ENCODE results near the gene DND1. TPM values are rescaled to one million over a fixed set of nuclear protein-coding genes. Genes with fewer than 3 reads are reported as not detected.
"Not testable (repeated sequence)": the region's sequence is repeated elsewhere in the genome, so short reads cannot be mapped to it uniquely, and the experiment has no call there.

The DND1 gene
- total and polyA plus RNA-seq, 2 donors, result 0.52 to 5.0 TPM

- Histone ChIP-seq H3K4me1 (ENCODE audit: control insufficient read depth in 2 of 2, insufficient read depth in 2 of 2, low read length in 2 of 2) (no peaks in the 10 kb centered on the region), H3K36me3 (ENCODE audit: control insufficient read depth in 2 of 2, insufficient read depth in 2 of 2, low read length in 1 of 2) (peaks cover 71 to 77% of the 10 kb centered on the region in 2 donors), H3K27ac (ENCODE audit: low read depth in 1 of 2, low read length in 1 of 2) (no peak overlapping the region), H3K9me3 (ENCODE audit: control insufficient read depth in 2 of 2, insufficient read depth in 1 of 2, low read length in 1 of 2) (no peaks in the 10 kb centered on the region), H3K4me3 (ENCODE audit: low read length in 2 of 2) (no peak overlapping the region), H3K27me3 (ENCODE audit: control insufficient read depth in 2 of 2, insufficient read depth in 1 of 2, low read length in 1 of 2) (no peaks in the 10 kb centered on the region)
- over 99% methylated on average over 4 of the region's 4 CpGs for WGBS
- no peak for DNase-seq (ENCODE audit: low read depth in 6 of 9, low spot score in 9 of 9)
Measured at GRCh38 chr5:140674629-140675028, 1.3 kb upstream of the DND1 start.

- H3K4me1 ChIP-seq (ENCODE audit: control insufficient read depth in 2 of 2, insufficient read depth in 2 of 2, low read length in 2 of 2), result no peaks in the 10 kb centered on the region
- peaks cover 71 to 77% of the 10 kb centered on the region in 2 donors for H3K36me3 ChIP-seq (ENCODE audit: control insufficient read depth in 2 of 2, insufficient read depth in 2 of 2, low read length in 1 of 2)
- no peaks in the 10 kb centered on the region for H3K9me3 ChIP-seq (ENCODE audit: control insufficient read depth in 2 of 2, insufficient read depth in 1 of 2, low read length in 1 of 2)
- no peak overlapping the region for H3K27ac ChIP-seq (ENCODE audit: low read depth in 1 of 2, low read length in 1 of 2)
- 98% methylated on average over 2 of the region's 2 CpGs for WGBS
- no peaks in the 10 kb centered on the region for H3K27me3 ChIP-seq (ENCODE audit: control insufficient read depth in 2 of 2, insufficient read depth in 1 of 2, low read length in 1 of 2)
- no peak for DNase-seq (ENCODE audit: low read depth in 6 of 9, low spot score in 9 of 9)
- no peak overlapping the region for H3K4me3 ChIP-seq (ENCODE audit: low read length in 2 of 2)
Measured at GRCh38 chr5:140674211-140674610, 835 bp upstream of the DND1 start.

- Histone ChIP-seq H3K36me3 (ENCODE audit: control insufficient read depth in 2 of 2, insufficient read depth in 2 of 2, low read length in 1 of 2) (peaks cover 79 to 84% of the 10 kb centered on the region in 2 donors), H3K27me3 (ENCODE audit: control insufficient read depth in 2 of 2, insufficient read depth in 1 of 2, low read length in 1 of 2) (no peaks in the 10 kb centered on the region), H3K27ac (ENCODE audit: low read depth in 1 of 2, low read length in 1 of 2) (no peak overlapping the region), H3K4me1 (ENCODE audit: control insufficient read depth in 2 of 2, insufficient read depth in 2 of 2, low read length in 2 of 2) (no peaks in the 10 kb centered on the region), H3K9me3 (ENCODE audit: control insufficient read depth in 2 of 2, insufficient read depth in 1 of 2, low read length in 1 of 2) (no peaks in the 10 kb centered on the region), H3K4me3 (ENCODE audit: low read length in 2 of 2) (no peak overlapping the region)
- 94% methylated on average over 70 of the region's 70 CpGs for WGBS
- DNase-seq (ENCODE audit: low read depth in 6 of 9, low spot score in 9 of 9), result no peak
Measured at GRCh38 chr5:140672455-140673186, 755 bp downstream of the DND1 start.

- H3K36me3 ChIP-seq (ENCODE audit: control insufficient read depth in 2 of 2, insufficient read depth in 2 of 2, low read length in 1 of 2), result peaks cover 72 to 78% of the 10 kb centered on the region in 2 donors
- H3K9me3 ChIP-seq (ENCODE audit: control insufficient read depth in 2 of 2, insufficient read depth in 1 of 2, low read length in 1 of 2), result no peaks in the 10 kb centered on the region
- WGBS, result 99% methylated on average over 6 of the region's 7 CpGs
- no peaks in the 10 kb centered on the region for H3K27me3 ChIP-seq (ENCODE audit: control insufficient read depth in 2 of 2, insufficient read depth in 1 of 2, low read length in 1 of 2)
- no peak overlapping the region for H3K4me3 ChIP-seq (ENCODE audit: low read length in 2 of 2)
- no peak for DNase-seq (ENCODE audit: low read depth in 6 of 9, low spot score in 9 of 9)
- H3K4me1 ChIP-seq (ENCODE audit: control insufficient read depth in 2 of 2, insufficient read depth in 2 of 2, low read length in 2 of 2), result no peaks in the 10 kb centered on the region
- no peak overlapping the region for H3K27ac ChIP-seq (ENCODE audit: low read depth in 1 of 2, low read length in 1 of 2)
Measured at GRCh38 chr5:140671472-140672125, 1.8 kb downstream of the DND1 start.

- WGBS, result 98% methylated on average over 4 of the region's 4 CpGs
- H3K27me3 ChIP-seq (ENCODE audit: control insufficient read depth in 2 of 2, insufficient read depth in 1 of 2, low read length in 1 of 2); H3K4me3 ChIP-seq (ENCODE audit: low read length in 2 of 2); H3K9me3 ChIP-seq (ENCODE audit: control insufficient read depth in 2 of 2, insufficient read depth in 1 of 2, low read length in 1 of 2); DNase-seq (ENCODE audit: low read depth in 6 of 9, low spot score in 9 of 9); H3K4me1 ChIP-seq (ENCODE audit: control insufficient read depth in 2 of 2, insufficient read depth in 2 of 2, low read length in 2 of 2); H3K27ac ChIP-seq (ENCODE audit: low read depth in 1 of 2, low read length in 1 of 2): not testable (repeated sequence)
- peaks cover 67 to 72% of the 10 kb centered on the region in 2 donors for H3K36me3 ChIP-seq (ENCODE audit: control insufficient read depth in 2 of 2, insufficient read depth in 2 of 2, low read length in 1 of 2)
Measured at GRCh38 chr5:140671035-140671434, 2.3 kb downstream of the DND1 start.

GRCh38 chr5:140664359-140665119 lies 8.8 kb downstream of the DND1 start, which contains the start of gene WDR55:
Gene WDR55 (plus strand): TSS chr5:140664904. CDS start chr5:140664913, 9 bp downstream.
- Histone ChIP-seq H3K36me3 (ENCODE audit: control insufficient read depth in 2 of 2, insufficient read depth in 2 of 2, low read length in 1 of 2) (peaks cover 52 to 62% of the 10 kb centered on the region in 2 donors), H3K9me3 (ENCODE audit: control insufficient read depth in 2 of 2, insufficient read depth in 1 of 2, low read length in 1 of 2) (no peaks in the 10 kb centered on the region)

GRCh38 chr5:140664030-140664358 lies 9.4 kb downstream of the DND1 start:
- no peaks in the 10 kb centered on the region for H3K27me3 ChIP-seq (ENCODE audit: control insufficient read depth in 2 of 2, insufficient read depth in 1 of 2, low read length in 1 of 2)
- no peak for DNase-seq (ENCODE audit: low read depth in 6 of 9, low spot score in 9 of 9)
- peaks cover 3 to 13% of the 10 kb centered on the region in 2 donors for H3K4me1 ChIP-seq (ENCODE audit: control insufficient read depth in 2 of 2, insufficient read depth in 2 of 2, low read length in 2 of 2)
- H3K9me3 ChIP-seq (ENCODE audit: control insufficient read depth in 2 of 2, insufficient read depth in 1 of 2, low read length in 1 of 2), result no peaks in the 10 kb centered on the region
- peaks cover 52 to 62% of the 10 kb centered on the region in 2 donors for H3K36me3 ChIP-seq (ENCODE audit: control insufficient read depth in 2 of 2, insufficient read depth in 2 of 2, low read length in 1 of 2)
- 32% methylated on average over 18 of the region's 18 CpGs for WGBS
- peak overlapping the region; percentile 86 to 96 for H3K27ac ChIP-seq (ENCODE audit: low read depth in 1 of 2, low read length in 1 of 2)
- H3K4me3 ChIP-seq (ENCODE audit: low read length in 2 of 2), result peak overlapping the region; percentile 72 to 86

More at GRCh38 chr5:140664359-140665119, 8.8 kb downstream of the DND1 start, which contains the start of gene WDR55:
- no peaks in the 10 kb centered on the region for H3K27me3 ChIP-seq (ENCODE audit: control insufficient read depth in 2 of 2, insufficient read depth in 1 of 2, low read length in 1 of 2)
- H3K4me3 ChIP-seq (ENCODE audit: low read length in 2 of 2), result peak within 1 kb of the TSS; percentile 72 to 86
- H3K27ac ChIP-seq (ENCODE audit: low read depth in 1 of 2, low read length in 1 of 2), result peak within 1 kb of the TSS; percentile 86 to 96
- H3K4me1 ChIP-seq (ENCODE audit: control insufficient read depth in 2 of 2, insufficient read depth in 2 of 2, low read length in 2 of 2), result peaks cover 3 to 13% of the 10 kb centered on the region in 2 donors
- DNase-seq (ENCODE audit: low read depth in 6 of 9, low spot score in 9 of 9), result peak; percentile 77 to 95 (median 86)
- under 1% methylated on average over 54 of the region's 54 CpGs for WGBS

GRCh38 chr5:140660371-140660770 lies 13.0 kb downstream of the DND1 start:
- 95% methylated on average over 6 of the region's 6 CpGs for WGBS

GRCh38 chr5:140658870-140659269 lies 14.5 kb downstream of the DND1 start:
- peaks cover 80 to 92% of the 10 kb centered on the region in 2 donors for H3K36me3 ChIP-seq (ENCODE audit: control insufficient read depth in 2 of 2, insufficient read depth in 2 of 2, low read length in 1 of 2)
- no peaks in the 10 kb centered on the region for H3K9me3 ChIP-seq (ENCODE audit: control insufficient read depth in 2 of 2, insufficient read depth in 1 of 2, low read length in 1 of 2)
- peaks cover 0 to under 1% of the 10 kb centered on the region in 2 donors for H3K4me1 ChIP-seq (ENCODE audit: control insufficient read depth in 2 of 2, insufficient read depth in 2 of 2, low read length in 2 of 2)
- DNase-seq (ENCODE audit: low read depth in 6 of 9, low spot score in 9 of 9), result no peak
- WGBS, result 99% methylated on average over 17 of the region's 17 CpGs
- H3K4me3 ChIP-seq (ENCODE audit: low read length in 2 of 2), result no peak overlapping the region
- no peak overlapping the region for H3K27ac ChIP-seq (ENCODE audit: low read depth in 1 of 2, low read length in 1 of 2)
- no peaks in the 10 kb centered on the region for H3K27me3 ChIP-seq (ENCODE audit: control insufficient read depth in 2 of 2, insufficient read depth in 1 of 2, low read length in 1 of 2)

More at GRCh38 chr5:140660371-140660770, 13.0 kb downstream of the DND1 start:
- H3K4me1 ChIP-seq (ENCODE audit: control insufficient read depth in 2 of 2, insufficient read depth in 2 of 2, low read length in 2 of 2); H3K9me3 ChIP-seq (ENCODE audit: control insufficient read depth in 2 of 2, insufficient read depth in 1 of 2, low read length in 1 of 2); H3K4me3 ChIP-seq (ENCODE audit: low read length in 2 of 2); H3K27ac ChIP-seq (ENCODE audit: low read depth in 1 of 2, low read length in 1 of 2); H3K27me3 ChIP-seq (ENCODE audit: control insufficient read depth in 2 of 2, insufficient read depth in 1 of 2, low read length in 1 of 2); DNase-seq (ENCODE audit: low read depth in 6 of 9, low spot score in 9 of 9): not testable (repeated sequence)
- H3K36me3 ChIP-seq (ENCODE audit: control insufficient read depth in 2 of 2, insufficient read depth in 2 of 2, low read length in 1 of 2), result peaks cover 69 to 78% of the 10 kb centered on the region in 2 donors
